Stimulated activated CD4-positive, alpha-beta T cell treated with anti-CD3 and anti-CD28 coated beads, TNF-alpha, amount 100 ng/mL, for 24 hours (primary cell): Measurements from ENCODE around the gene SESTD1.
"Not testable (repeated sequence)": the region's sequence is repeated elsewhere in the genome, so short reads cannot be mapped to it uniquely, and the experiment has no call there.

Source experiments
- DNase-seq, 3 experiments: peaks; one replicate each; pipeline ENCODE4 v3.0.0-alpha.2; 2020; ENCODE audit warnings: low read depth in 3 of 3

Gene SESTD1

DNA sequence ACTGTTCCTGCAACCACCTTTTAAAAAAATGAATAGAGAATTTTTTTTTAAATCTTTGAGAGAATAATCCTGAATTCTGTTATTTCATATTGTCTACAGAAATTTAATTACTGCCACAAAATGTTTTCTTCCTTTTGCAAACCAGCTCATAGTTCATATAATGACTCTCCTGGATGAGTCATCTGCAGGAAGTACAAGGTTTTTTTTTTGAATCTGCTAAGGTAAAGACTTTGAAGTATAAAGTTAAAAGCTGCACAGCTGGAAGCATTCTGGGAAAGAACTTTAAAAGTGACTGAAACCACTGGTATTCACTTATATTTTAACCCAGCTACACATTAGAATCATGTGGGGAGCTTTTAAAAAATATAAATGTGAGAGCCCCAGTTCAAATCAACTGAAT, 25.4 kb downstream of the SESTD1 start:
- no peak for DNase-seq

DNA sequence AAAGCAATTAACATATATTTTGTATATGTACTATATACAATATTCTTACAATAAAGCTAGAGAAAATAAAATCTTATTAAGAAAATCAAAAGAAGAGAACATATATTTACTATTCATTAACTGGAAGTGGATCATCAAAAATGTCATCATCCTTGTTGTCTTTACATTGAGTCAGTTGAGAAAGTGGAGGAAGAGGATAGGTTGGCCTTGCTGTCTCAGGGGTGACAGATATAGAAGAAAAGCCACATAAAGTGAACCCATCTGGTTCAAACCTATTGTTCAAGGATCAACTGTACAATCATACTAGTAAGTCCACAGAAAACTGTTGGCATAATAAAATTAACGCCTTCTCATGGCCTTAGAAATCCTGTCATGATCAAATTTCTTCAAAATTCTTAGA, 26.6 kb downstream of the SESTD1 start:
- DNase-seq, result no peak

DNA sequence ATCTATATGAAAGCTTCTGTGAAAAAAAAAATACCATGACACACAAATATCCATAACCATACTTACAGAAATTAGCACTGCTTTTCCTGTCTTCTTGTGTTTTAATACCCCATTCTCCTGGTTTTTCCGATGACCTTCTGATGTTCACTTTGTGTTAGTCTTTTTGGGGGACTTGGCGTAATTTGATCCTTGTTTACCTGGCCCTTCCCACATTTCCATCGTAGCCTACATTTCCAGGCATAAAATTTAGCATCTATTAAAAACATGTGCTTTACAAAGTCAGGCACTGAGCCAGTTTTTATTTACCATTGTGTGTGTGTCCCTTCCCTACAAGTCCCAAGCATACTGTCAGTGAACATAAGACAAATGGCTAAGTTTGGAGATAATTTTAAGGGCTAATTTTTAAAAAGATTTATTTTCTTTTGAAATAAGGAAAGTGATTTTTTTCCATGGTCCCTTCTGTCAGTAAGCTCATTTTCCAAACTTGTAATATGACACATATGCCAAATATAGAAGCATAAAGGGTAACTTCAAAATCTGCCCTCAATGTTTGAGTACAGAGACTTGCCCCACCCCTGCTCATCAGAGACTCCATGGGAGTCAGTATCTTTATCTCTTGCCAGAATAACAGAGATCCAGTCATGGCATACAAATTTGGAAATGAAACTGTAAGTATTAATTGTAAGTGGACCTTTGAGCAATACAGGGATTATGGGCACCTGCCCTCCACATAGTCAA, 27.3 kb downstream of the SESTD1 start:
- DNase-seq, result no peak

DNA sequence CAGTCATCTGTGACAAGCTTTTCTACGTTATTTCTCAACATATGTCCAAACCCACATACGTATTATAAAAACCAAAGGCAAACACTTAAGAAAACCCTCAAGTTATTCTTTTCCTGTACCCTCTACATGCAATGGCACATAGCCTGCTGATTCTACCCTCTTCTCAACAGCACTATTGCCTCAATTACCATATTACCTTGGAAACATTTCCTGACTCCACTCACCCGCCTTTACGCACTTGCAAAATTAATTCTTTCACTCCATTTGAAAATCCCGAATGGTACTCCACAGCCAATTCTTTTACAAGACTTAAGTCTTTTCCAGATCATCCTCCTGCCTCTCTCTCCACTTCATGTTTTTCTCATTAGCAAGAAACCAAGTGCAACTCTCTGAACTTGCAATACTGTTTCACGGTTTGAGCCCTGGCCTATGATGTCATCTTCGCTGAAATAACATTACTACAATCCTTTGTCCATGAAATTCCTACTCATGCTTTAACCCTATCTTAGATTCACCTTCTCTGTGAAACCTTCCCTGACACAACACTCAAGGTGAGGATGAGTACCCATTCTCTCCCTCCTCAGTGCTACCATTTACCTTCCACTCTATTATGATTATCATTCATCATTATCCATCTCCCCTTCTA, 29.0 kb downstream of the SESTD1 start:
- no peak for DNase-seq

DNA sequence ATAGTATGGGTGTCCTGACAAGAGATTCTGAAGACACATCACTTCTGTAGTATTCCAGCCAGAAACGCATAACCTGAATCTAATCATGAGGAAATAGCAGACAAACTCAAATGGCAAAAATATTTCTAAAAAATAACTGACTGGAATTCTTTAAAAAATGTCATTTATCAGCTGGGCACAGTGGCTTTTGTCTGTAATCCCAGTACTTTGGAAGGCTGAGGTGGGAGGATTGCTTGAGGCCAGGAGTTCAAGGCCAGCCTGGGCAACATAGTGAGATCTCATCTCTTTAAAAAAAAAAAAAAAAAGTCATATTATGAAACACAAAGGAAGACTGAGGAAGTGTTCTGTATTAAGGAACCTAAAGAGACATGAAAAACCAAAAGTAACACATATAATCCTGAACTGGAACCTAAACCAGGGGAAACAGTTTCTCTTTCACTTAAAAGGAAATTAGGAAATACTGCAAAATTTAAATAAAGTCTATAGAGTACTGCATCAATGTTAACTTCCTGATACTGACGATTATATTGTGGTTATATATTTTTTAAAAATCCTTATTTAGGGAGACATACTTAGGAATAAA, 29.9 kb downstream of the SESTD1 start:
- no peak for DNase-seq

DNA sequence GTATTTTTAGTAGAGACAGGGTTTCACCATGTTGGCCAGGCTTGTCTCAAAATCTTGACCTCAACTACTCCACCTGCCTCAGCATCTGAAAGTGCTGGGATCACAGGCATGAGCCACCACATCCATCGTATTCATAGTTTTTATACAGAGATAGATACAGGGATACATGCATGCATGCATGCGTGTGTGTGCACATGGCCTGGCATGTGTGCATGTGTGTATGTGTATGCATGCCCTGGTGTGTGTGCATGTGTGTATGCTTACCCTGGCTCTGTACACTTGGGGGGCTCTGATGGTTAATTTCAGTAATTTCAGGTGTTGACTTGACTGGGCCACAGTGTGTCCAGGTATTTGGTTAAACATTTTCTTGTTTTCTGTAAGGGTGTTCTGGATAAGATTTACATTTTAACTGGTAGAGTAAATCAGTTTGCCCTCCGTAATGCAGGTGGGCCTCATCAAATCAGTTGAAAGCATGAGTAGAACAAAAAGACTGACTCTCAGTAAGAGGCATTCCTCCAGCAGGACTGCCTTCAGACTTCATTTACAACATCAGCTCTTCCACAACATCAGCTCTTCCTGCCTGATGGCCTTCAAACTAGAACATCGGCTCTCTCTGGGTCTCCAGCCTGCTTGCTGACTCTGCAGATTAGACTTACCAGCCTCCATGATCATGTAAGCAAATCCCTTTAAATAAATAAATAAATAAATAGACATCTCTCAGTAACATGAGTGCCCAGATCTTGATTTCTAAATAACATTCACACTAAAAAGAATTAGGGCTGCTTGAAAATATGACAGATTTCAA, 30.8 kb downstream of the SESTD1 start:
- DNase-seq, result no peak

DNA sequence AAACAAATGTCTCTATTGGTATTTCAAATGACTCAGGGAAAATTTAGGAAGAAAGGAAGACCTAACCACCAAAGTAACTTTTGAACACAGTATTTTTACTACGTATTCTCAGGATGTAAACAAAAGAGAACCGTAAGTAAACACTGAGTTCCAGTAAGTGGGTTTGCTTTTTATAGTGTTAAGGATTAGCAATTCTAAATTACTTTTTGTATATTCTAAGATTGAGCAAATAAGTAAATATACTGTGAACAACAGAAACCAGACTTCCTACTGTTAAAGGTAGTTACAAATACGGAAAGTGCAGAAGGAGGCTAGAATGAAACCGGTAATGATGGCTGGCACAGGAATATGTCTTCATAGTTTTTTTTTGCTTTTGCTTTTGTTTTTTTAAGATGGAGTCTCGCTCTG, 31.5 kb downstream of the SESTD1 start:
- DNase-seq, result no peak

DNA sequence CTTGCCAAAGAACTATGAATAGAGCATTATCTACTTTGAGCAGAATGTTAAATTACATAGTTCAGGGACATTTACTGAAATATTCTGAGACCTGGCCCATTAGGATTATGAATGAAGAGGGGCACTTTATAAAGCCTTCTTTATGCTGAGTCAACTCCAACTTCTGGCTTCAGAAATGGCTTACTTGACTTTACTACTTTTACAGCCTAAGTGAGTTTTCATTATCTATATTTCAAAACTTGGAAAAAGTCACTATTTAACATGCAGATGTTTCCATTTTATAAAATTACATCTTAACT, 37.7 kb downstream of the SESTD1 start:
- no peak for DNase-seq

DNA sequence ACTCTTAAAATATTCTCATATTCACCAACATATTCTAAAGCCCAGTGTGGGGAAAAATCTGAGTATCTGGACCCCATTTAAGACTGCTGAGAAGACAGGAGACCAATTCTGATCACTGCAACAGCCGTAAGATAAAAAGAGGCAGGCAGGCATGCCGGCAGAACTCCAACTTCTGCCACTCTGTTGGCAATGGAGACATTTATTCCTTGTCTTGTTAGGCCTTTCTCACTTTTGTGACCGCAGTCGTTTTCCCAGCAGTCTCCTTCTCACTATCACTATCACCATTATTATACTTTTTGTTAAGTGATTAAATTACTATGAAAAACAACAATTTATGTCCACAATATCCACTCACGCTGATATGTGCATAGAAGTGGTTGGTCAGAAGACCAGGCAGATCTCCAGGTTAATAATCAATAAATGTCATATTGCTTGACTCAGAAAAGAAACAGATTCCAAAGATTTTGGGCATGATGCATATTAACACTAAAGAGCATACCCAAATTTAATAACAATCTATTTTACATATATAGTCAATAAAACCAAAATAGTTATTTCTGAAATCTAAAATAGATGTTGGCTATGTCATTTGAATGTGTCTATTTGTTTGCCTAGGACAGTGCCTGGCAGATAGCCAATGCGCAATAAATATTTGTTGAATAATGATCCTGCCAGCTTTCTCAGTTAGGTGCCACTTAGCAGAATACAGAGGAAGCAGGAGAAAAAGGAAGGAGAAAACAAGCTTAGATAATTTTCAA, 38.2 kb downstream of the SESTD1 start:
- DNase-seq, result no peak

DNA sequence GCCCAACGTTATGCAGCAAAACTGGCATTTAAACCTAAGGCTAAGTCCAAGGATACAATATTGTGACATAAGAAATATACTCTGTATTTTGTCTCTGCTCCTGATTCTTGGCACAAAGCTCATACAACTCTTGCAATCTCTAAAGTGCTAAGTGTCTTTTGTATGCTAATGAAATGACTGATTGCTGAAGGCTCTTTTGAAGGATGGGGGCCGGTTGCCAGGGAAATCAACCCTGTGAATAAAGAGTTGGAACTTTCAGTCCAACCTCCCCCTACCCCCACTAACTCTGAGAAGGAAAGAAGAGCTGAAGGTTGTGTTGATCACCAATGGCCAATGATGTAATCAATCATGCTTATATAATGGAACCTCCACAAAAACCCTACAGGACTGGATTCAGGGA, 40.3 kb downstream of the SESTD1 start:
- no peak for DNase-seq

DNA sequence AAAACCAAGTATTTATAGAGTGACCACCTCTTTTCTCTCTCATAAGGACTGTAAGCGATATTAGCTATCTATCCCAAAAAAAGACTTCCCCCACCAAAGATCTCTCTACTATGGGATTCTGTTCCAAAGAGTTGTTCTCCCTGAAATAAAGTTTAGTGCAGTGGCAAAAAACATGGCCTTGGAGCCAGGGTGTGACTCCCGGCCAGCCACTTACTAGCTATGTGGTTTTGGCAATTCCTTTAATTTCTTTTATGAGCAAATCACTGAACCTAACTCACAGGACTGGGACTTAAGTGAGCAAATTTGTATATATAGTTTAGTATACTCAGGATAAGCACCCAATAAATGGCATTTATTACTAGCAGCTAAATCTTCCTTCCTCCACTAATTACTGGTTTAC, 42.6 kb downstream of the SESTD1 start:
- DNase-seq, result no peak

DNA sequence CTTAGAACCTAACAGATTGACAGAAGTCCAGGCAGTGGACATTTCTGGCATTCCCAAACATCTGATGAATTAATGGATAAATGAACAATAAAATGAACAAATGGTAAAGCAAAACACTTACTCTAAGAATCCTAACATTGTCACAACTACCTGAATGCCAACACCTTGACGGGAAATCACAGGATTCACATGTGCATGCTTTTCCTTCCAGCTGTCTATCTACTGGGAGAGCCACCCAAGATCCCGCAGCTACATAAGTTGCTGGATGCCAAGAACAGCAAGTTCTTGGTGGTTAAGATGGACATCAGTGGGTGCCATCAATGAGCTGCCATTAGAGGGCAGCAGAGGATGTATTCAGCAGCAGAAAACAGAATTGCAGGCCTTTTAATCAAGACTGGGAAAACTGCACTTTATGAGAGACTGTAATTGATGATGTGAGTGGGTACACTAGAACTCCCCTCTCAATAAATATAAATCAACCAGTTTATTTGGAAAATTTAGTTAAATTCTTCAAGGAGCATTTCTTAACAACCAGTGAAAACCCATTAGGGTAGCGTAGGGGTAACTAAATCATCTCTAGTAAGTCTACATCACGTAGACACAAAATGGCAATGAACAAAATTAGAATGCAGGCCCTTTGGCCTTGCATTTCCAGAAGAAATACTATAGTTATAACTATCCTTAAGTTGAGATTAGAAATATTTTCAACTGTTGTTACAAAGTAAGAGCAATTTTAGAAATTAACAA, 45.6 kb downstream of the SESTD1 start:
- peak; percentile 4 to 39 (median 24) for DNase-seq

DNA sequence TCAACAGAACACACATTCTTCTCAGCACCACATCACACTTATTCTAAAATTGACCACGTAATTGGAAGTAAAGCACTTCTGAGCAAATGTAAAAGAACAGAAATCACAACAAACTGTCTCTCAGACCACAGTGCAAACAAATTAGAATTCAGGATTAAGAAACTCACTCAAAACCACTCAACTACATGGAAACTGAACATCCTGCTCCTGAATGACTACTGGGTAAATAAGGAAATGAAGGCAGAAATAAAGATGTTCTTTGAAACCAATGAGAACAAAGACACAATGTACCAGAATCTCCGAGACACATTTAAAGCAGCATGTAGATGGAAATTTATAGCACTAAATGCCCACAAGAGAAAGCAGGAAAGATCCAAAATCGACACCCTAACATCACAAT, 50.0 kb downstream of the SESTD1 start:
- DNase-seq, result not testable (repeated sequence)

DNA sequence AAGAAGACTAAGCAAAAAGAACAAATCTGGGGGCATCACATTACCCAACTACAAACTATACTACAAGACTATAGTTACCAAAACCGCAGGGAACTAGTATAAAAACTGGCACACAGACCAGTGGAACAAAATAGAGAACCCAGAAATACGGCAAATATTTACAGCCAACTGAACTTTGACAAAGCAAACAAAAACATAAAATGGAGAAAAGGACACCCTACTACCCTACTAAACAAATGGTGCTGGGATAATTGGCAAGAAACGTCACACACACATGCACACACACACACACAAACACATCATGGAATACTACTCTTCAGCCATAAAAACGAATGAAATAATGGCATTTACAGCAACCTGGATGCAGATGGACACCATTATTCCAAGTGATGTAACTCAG, 53.3 kb downstream of the SESTD1 start:
- DNase-seq, result no peak

DNA sequence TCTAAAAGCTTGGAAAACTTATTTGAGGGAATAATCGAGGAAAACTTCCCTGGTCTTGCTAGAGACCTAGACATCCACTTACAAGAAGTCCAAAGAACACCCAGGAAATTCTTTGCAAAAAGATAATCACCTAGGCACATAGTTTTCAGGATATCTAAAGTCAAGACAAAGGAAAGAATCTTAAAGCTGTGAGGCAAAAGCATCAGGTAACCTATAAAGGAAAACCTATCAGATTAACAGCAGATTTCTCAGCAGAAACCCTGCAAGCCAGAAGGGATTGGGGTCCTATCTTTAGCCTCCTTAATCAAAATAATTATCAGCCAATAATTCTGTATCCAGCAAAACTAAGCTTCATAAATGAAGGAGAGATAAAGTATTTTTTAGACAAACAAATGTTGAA, 56.4 kb downstream of the SESTD1 start:
- DNase-seq, result not testable (repeated sequence)

DNA sequence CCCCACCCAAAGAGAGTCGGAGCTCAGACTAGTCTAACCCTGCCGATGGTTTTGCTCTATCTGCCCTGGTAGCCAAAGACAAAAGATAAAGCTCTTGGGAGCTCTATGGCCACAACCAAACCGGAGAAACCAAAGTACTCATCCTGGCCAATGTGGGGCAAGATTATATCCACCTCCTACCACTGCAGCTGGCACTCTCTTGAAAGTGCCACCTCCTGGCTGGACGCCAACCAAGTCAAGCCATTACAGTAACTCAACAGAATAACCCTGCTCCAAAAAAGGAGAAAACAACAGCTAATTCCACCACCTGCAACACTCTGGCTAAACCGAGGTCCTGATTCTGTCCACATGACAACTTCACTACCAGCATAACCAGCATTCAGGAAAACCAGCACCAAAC, 57.6 kb downstream of the SESTD1 start:
- no peak for DNase-seq

DNA sequence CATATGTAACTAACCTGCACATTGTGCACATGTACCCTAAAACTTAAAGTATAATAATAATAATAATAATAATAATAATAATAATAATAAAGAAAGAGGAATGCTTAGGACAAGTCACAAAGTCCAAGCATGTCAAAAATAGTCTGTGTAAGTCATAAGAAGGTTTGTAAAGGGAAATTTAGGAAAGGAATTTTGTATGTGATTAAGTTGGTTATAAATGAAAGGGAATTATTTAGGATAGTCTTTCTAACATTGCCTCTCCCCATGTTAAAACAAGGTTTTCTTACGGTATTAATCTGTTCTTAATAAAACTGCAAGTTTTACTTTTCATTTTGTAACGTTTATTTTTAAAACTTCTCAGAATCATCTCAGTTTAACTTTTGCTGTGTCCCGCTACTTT, 62.8 kb downstream of the SESTD1 start:
- no peak for DNase-seq

DNA sequence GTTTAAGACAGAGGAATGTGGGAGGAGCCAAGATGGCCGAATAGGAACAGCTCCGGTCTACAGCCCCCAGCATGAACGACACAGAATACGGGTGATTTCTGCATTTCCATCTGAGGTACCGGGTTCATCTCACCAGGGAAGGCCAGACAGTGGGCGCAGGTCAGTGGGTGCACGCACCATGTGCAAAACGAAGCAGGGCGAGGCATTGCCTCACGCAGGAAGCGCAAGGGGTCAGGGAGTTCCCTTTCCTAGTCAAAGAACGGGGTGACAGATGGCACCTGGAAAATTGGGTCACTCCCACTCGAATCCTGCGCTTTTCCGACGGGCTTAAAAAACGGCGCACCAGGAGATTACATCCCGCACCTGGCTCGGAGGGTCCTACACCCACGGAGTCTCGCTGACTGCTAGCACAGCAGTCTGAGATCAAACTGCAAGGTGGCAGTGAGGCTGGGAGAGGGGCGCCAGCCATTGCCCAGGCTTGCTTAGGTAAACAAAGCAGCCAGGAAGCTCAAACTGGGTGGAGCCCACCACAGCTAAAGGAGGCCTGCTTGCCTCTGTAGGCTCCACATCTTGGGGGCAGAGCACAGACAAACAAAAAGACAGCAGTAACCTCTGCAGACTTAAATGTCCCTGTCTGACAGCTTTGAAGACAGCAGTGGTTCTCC, 68.6 kb downstream of the SESTD1 start:
- not testable (repeated sequence) for DNase-seq

DNA sequence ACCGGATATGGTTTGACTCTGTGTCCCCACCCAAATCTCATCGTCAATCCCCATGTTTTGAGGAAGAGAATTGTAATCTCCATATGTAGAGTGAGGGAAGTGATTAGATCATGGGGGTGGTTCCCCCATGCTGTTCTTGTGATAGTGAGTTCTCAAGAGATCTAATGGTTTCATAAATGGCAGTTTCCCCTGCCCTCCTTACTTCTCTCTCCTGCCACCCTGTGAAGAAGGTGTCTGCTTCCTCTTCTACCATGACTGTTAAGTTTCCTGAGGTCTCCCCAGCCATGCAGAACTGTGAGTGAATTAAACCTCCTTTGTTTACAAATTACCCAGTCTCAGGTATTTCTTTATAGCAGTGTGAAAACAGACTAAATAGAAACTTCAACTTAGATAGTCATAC, 69.5 kb downstream of the SESTD1 start:
- no peak for DNase-seq

DNA sequence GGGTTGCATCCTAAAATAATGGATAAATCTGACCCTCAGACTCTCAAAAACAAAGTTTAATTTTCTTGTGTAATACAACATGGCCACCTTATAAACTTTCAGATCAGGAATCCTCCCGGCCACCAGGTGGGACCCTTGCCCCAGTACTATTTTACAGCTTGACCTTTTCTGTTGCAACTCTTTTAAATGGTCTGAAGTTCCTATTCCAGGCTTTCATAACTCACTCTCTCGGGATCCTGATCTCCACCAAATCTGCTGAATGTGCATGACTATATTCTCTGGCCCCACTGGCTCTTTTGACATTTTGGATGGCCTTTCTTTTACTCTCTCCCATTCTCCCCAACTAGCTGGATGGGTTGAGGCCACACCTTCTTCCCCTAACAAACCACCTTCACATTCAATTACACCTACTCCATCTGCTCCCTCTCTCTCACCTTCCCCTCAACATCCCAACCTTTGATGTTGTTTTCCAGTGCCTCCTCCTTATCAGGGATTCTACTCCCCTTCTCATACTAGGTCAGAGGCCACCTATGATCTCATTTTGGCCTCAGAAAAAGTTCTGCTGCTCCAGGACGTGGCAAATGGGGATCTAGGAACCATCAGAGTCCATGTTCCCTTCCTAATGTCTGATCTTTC, 70.8 kb downstream of the SESTD1 start:
- DNase-seq, result no peak
